ENCODE data around the gene ATP23. TPM values are rescaled to one million over a fixed set of nuclear protein-coding genes. Genes with fewer than 3 reads are reported as not detected.

ATP23 gene
- polyA plus RNA-seq, 1 of the 3 experiments (the other 2 are of a cell fraction), result 6.4 TPM

DNA sequence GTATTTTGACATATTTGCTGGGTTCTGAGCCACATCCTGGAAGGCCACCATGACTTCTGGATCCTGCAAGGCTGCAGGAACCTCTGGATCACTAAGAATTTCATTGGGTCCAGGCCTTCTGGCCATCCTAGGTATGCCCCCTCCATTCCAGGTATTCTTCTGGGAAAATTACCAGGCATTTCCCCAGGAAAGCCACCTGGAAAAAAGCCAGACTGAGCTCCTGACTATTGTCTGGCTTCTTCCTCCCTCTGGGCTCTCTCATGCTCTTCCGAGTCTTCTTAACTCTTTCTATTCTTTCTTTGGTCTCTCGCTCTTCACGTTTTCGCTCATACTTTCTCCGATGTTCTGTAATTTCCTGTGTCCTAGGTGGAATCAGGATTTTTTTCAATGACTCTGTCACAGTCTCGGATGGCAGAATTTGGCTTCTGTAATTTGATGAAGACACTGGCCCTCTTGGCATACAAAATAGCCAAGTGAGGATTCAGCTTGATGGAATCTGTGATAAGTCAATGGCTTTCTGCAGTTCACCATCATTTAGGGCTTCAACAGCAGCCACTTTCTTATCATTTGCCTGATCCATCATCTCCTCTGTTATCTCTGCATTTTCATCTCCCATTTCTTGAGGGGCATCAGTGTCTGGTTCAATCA is 42.6 kb downstream of the ATP23 start (continued):
- TF ChIP-seq MAX (IDR thresholded peaks at IDR 0.05; ENCODE audit: low read depth) (no peak), YY1 (IDR thresholded peaks at IDR 0.05; ENCODE audit: low read depth) (no peak), RCOR1 (IDR thresholded peaks at IDR 0.05; ENCODE audit: low read length) (no peak), EP300 (IDR thresholded peaks at IDR 0.05; ENCODE audit: borderline replicate concordance in 1 of 2, low read depth in 1 of 2, low read length in 1 of 2) (no peak), RAD21 (IDR thresholded peaks at IDR 0.05; ENCODE audit: low read length) (no peak)
- TF ChIP-seq, protein P1, sequence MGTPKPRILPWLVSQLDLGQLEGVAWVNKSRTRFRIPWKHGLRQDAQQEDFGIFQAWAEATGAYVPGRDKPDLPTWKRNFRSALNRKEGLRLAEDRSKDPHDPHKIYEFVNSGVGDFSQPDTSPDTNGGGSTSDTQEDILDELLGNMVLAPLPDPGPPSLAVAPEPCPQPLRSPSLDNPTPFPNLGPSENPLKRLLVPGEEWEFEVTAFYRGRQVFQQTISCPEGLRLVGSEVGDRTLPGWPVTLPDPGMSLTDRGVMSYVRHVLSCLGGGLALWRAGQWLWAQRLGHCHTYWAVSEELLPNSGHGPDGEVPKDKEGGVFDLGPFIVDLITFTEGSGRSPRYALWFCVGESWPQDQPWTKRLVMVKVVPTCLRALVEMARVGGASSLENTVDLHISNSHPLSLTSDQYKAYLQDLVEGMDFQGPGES (IDR thresholded peaks at IDR 0.05; ENCODE audit: low read depth, low read length), result no peak

- CTCF ChIA-PET, result interaction anchor here (0.6 kb wide), 1 partner anchor 742 kb away, joined by 4 read pairs; no protein-coding TSS in a partner anchor
- Histone ChIP-seq H3K4me3 (ENCODE audit: low read depth in 2 of 2, low read length in 1 of 2) (no peak overlapping the region), H3F3A (replicated peaks; ENCODE audit: insufficient read depth) (no peaks in the 10 kb centered on the region), H3K9ac (no peak overlapping the region), H3K79me2 (ENCODE audit: insufficient read depth) (no peaks in the 10 kb centered on the region), H3K9me3 (no peaks in the 10 kb centered on the region), H3K4me2 (no peak overlapping the region), H3K4me1 (ENCODE audit: control insufficient read depth in 1 of 2, insufficient read depth in 2 of 2, low read depth in 1 of 2, low read length in 1 of 2) (no peaks in the 10 kb centered on the region), H3K36me3 (replicated peaks in 1 of 2; ENCODE audit: control insufficient read depth in 1 of 2, insufficient read depth in 2 of 2, low read length in 1 of 2) (no peaks in the 10 kb centered on the region), H3K27me3 (ENCODE audit: insufficient read depth) (peaks cover 10% of the 10 kb centered on the region; the same call in 1 of the 2 replicates), H3K9me2 (no peaks in the 10 kb centered on the region), H2AFZ (ENCODE audit: low read depth) (no peak overlapping the region), H4K20me1 (ENCODE audit: insufficient read depth) (no peaks in the 10 kb centered on the region), H3K27ac (ENCODE audit: low read depth in 2 of 2, low read length in 1 of 2) (no peak overlapping the region)
- no peak for TF ChIP-seq NRF1 (IDR thresholded peaks at IDR 0.05; ENCODE audit: low read depth, low read length)
- no peak for TF ChIP-seq POLR2AphosphoS5 (IDR thresholded peaks at IDR 0.05; ENCODE audit: low read depth, low read length)
- TF ChIP-seq USF2 (IDR thresholded peaks at IDR 0.05; ENCODE audit: borderline replicate concordance, low read depth, low read length), result no peak
- TF ChIP-seq, protein P2, sequence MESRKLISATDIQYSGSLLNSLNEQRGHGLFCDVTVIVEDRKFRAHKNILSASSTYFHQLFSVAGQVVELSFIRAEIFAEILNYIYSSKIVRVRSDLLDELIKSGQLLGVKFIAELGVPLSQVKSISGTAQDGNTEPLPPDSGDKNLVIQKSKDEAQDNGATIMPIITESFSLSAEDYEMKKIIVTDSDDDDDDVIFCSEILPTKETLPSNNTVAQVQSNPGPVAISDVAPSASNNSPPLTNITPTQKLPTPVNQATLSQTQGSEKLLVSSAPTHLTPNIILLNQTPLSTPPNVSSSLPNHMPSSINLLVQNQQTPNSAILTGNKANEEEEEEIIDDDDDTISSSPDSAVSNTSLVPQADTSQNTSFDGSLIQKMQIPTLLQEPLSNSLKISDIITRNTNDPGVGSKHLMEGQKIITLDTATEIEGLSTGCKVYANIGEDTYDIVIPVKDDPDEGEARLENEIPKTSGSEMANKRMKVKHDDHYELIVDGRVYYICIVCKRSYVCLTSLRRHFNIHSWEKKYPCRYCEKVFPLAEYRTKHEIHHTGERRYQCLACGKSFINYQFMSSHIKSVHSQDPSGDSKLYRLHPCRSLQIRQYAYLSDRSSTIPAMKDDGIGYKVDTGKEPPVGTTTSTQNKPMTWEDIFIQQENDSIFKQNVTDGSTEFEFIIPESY (IDR thresholded peaks at IDR 0.05; ENCODE audit: borderline replicate concordance, low read depth), result no peak
- no peak for TF ChIP-seq FOXM1 (IDR thresholded peaks at IDR 0.05; ENCODE audit: low read depth)
- 13% methylated on average over 16 of the region's 16 CpGs for WGBS (ENCODE audit: low lambda C conversion rate)
- no peak for DNase-seq
- POLR2A ChIA-PET, result no interaction called here
Observed at GRCh38 chr12:57984629-57985151, 43.3 kb downstream of the ATP23 start.
